ENCODE results near the gene PIP5K1C.

GRCh38 chr19:3620145-3620816 is 80.0 kb downstream of the PIP5K1C start:
- TF ChIP-seq CTCF (IDR thresholded peaks at IDR 0.05) (no peak), POLR2A (IDR thresholded peaks at IDR 0.05) (no peak)

Data from esophagus squamous epithelium (tissue), 4 donors.